Measurements from ENCODE around the gene ENC1.
"Not testable (repeated sequence)": the region's sequence is repeated elsewhere in the genome, so short reads cannot be mapped to it uniquely, and the experiment has no call there.

ENC1 gene, protein sequence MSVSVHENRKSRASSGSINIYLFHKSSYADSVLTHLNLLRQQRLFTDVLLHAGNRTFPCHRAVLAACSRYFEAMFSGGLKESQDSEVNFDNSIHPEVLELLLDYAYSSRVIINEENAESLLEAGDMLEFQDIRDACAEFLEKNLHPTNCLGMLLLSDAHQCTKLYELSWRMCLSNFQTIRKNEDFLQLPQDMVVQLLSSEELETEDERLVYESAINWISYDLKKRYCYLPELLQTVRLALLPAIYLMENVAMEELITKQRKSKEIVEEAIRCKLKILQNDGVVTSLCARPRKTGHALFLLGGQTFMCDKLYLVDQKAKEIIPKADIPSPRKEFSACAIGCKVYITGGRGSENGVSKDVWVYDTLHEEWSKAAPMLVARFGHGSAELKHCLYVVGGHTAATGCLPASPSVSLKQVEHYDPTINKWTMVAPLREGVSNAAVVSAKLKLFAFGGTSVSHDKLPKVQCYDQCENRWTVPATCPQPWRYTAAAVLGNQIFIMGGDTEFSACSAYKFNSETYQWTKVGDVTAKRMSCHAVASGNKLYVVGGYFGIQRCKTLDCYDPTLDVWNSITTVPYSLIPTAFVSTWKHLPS

DNA sequence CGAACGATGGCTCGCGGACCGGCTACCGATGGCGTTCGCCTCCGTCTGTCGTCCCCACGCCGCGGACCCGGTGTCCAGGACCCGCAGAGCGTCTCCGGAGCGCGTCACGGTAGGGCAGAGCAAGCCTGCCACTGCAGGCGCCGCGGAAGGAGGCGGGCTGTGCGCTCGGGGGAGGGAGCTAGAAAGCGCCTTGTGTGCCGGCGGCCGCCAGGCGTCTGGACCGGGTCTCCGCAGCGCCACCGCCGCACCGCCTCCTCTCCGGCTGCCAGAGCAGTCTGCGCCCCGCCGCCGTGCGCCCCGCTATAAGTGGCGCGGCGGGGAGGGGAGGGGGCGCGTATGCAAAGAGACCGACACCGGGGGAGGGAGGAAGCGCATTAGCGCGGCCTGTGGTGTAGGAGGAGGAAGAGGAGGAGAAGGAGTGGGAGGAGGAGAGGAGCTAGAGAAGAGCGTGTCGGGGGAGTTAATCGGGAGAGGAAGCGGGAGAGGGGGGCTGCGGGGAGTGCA is at the start of gene ENC1:
TSS of gene ENC1 (minus strand) at position 279 of the 504 bp plus-strand sequence. CDS start 4,243 bp downstream, outside the sequence.
- no peak for DNase-seq

DNA sequence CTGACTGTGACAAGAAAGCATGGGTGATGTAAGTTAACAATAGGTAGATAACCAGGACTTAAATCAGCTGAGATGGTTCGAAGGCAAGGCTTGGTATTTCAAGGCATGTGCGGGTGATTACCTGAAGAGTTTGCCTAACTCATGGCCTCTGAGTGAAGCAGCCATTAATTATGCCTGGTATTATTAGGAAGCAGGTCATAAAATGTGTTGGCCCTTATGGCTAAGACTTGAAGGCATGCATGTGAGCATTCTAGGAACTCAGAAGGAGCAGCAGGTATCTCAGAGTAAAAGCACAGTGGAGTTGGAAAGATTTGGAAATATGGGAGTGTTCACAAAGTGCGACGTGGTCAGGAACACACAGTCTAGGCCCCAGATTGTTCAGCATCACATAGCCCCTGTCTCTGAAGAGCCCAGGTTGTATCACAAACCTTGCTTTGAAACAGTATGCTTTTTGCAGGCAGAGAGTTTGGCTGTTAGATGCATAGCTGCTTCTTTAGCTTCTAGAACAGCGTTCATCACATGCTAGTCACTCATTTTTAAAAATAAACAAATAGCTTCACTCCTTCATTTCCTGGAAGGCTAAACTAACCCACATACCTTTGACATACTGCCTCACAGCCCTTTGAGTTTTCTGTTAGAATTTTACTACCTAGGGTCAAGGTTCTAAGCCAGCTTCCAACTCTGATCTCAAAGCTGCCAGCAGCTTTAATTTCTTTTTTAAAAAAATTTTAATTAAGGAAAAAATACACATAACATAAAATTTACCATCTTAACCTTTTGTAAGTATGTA is 46.6 kb upstream of the ENC1 start:
- no peak for DNase-seq

DNA sequence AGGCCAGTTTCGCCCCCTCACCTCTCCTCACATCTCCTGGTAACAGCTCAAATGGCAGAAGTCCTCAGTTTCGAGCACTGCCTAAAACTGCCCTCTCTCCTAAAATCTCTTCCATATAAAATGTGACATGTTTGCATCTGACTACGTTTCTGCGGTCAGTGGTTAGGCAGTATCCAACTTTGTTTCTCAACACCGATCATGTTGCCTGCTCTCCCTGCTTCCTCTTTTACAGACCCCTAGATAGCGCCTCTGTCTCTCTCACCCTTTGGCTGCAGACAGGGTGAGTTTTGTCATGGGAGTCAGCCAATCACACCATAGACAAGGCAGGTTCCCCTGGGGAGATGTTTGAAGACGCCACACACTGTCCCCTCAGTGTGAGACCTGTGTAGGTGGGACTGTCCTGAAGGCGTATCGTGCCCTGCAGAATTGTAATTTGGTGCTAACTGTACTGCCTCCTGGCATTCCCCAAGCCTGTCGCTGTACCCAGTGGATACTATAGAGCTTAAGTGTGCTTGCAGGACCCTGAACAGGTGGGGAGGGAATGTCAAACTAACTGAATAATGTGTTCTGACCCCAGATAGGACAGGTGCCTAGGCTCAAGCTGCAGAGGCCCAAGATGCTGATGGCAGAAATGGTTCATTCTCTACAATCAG is 45.6 kb upstream of the ENC1 start:
- no peak for DNase-seq

DNA sequence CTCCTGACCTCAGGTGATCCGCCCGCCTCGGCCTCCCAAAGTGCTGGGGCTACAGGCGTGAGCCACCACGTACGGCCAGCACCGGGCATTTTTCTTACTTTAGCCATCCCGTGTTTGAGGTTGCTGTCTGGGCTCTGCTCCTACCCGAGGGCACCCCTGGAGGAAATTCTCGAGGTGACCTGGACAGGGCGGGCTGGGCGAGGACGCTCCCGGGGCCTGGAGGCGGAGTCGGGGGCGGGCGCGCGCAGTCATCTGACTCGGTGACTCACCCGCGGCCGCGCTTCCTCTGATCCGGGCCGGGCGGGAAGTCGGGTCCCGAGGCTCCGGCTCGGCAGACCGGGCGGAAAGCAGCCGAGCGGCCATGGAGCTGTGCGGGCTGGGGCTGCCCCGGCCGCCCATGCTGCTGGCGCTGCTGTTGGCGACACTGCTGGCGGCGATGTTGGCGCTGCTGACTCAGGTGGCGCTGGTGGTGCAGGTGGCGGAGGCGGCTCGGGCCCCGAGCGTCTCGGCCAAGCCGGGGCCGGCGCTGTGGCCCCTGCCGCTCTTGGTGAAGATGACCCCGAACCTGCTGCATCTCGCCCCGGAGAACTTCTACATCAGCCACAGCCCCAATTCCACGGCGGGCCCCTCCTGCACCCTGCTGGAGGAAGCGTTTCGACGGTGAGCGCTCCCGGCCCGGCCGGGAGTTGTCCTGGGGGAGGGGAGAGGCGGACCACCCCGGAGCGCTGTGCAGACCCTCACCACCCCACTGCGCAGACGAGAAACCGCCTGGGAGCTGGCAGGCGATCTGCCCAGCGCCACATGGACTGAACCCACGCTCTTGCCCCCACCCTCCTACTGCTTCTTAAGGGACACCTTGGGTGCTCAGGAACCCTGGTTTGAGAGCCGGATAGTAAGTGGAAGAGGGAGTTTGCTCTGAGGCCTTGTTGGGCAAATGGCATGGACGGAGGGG is 44.6 kb upstream of the ENC1 start, which contains the start of gene HEXB:
TSS of gene HEXB (plus strand) at position 334 of the 952 bp plus-strand sequence. CDS start at position 362, 28 bp downstream.
- peak; percentile 6 for DNase-seq

DNA sequence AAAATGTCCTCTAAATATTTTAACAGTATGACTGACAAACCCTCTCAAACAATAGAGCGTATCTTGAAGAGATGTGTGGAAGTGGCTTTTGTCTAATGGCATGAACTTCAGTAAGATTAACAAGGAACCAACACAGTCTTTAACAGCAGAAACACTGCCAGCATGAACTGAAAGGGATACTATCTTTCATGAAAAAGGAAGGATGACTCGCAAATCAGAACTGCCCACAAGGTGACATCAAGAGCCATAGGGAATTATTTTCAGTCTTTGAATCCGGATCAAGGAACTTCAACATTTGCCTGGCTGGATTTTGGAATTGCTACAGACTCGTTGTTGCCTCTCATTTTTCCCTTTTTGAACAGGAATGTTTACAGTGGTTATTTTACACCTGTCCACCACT is 39.4 kb upstream of the ENC1 start:
- no peak for DNase-seq

DNA sequence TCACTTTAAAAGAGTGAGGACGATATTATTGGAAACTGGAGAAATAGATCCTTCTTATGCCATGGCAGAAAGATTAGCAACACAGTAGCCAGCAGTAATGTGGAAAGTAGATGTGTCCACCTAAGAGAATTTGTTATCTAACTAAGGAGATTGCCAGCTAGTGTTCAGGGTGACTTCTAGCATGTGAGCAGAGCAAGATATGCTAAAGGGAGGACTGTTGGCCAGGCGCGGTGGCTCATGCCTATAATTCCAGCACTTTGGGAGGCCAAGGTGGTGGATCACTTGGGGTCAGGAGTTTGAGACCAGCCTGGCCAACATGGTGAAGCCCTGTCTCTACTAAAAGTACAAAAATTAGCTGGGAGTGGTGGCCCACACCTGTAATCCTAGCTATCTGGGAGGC is 38.8 kb upstream of the ENC1 start:
- not testable (repeated sequence) for DNase-seq

DNA sequence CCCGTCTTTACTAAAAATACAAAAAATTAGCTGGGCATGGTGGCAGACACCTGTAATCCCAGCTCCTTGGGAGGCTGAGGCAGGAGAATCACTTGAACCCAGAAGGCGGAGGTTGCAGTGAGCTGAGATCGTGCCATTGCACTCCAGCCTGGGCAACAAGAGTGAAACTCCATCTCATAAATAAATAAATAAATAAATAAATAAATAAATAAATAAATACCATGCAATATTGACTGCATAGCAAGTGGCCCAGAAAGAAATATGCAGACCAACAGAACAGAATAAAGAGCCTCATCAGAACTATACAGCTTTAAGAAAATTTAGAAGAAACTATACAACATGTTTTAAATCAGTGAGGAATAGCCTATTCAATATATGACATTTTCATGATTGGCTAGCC is 37.6 kb upstream of the ENC1 start:
- DNase-seq = not testable (repeated sequence)

DNA sequence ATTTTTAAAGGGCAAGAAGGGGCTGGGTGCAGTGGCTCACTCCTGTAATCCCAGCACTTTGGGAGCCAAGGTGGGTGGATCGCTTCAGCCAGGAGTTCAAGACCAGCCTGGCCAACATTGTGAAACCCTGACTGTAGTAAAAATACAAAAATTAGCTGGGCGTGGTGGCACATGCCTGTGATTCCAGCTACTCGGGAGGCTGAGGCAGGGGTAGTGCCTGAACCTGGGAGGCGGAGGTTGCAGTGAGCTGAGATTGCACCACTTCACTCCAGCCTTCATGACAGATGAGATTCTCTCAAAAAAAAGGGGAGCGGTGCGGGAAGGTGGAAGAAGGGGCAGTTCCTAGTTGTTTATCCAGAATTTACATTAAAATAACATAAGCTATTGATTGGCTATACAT is 35.9 kb upstream of the ENC1 start:
- DNase-seq = not testable (repeated sequence)

DNA sequence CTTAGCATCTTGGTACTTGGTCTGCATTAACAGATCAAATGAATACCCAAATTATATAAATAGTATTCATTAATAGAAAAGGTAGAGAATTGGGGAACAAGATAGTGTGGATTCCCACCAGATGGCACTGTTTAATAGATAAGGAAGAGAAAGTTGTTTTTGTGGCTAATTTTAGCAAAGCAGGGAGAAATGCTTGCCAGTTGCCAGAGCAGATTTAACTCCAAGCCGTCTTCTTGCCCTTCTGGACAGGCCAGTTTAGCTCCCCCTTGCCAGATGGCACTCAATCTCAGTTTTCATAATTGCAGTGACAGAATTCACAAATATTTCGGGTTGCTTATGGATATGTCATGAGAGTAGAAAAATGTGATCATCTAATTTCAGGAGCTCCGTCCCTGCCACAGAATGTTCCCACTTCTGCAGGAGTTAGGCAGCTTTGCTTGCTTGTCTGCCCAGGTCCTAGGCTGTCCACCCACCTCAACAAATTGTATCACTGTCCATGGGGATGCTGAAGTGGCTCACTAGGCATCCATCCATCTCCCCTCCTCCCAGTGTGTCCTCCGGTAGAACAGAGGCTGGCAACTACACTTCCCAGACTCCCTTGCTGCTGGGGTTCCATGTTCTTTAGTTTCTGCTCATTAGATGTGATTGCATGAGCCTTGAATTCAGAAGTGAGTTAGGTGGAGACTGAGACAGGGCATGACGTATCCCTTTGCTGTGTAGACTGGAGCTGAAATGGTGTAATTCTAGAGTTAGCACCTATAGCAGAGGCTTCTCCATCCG is 32.7 kb upstream of the ENC1 start:
- DNase-seq = no peak

DNA sequence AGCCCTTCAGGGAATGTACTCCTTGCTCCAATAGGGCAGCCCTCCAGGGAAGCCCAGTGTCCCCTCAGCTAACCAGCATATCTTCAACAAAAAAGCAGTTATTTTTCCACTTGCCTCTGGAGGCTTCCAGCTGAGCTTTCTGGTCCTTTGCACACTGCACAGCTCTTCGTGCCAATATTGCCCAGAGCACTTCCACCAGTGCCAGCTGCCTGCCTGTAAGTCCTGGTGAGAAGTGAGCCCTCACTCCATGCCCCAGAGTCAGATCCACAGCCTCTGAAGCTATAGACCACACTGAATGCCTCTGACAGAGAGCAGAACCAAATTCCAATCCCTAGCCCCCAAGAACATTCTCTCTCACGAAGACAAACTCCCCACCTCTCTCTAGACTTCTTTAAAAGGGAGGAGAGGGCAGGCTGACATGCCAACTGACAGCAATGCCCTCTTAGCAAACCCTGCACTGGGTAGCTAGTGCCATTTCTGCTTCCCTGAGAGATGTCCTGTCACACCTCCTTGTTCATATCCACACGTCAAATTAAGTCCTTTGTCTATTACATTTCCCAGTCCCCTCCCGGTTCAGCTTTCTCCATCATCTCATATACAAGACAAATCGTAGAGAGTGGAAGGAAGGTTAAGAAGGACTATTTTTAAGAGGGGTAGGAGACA is 31.8 kb upstream of the ENC1 start:
- DNase-seq = no peak

DNA sequence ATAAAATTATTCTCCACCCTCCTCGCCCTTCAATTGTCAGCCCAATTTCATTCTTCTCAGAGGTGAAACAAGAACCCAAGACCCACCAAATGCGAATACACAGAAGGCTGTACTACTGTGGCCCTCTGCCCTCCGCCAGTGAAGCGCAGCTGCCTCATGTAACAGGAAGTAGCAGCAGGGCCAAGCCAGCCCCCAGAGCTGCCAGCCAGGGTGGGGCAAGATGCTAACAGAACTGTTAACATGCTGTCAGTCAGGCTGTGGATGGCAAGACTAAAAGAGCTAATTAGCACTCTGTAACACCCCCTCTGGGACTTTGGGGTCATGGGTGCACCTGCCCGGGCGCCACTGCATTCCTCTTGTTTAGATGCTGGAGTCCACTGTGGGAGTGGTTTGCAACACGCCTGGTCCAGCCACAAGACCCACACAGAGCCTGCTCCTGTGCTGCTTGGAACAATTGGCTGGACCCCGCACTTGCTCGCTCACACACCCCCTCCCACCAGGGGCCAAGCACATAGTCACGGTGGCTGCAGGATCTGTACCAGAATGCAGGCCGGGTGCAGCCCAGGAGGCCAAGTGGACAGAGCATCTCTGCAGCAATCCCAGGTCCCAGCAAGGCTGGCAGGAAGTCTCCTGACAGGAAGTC is 30.0 kb upstream of the ENC1 start:
- no peak for DNase-seq

DNA sequence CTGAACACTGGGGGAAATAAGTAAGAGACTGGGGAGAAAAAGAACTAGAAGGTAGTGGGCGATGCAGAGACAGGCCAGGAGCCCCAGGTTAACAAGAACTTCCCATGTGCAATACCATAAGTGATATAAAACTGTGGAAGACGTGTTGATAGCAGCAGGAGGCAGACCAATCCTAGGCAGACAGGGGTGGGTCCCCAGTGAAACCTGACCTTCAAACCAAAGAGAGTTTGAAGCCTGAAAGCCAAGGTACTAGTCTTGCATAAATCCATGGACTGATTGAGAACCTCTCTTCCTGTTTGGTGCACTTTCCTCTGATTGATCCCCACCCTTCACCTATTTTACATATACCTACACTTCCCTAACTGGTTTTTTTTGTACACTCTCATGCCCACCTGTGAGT is 29.3 kb upstream of the ENC1 start:
- no peak for DNase-seq

DNA sequence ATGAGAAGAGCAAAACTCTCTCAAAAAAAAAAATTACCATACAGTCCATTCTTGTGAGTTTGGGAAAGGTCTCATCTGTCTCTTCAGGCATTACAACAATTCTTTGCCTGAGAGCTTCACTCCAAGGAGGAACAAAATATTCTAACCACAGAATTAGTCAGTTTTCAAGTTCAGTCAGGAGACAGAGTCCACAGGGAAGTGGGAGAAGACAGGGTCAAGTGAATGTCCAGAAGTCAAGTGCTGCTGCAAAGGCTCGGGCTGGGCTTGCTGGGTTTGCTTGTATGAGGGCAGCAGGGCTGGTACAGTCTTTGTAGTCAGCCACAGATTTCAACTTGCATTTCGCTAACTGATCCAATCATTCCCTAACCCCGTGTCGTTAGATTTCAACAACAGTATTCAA is 26.9 kb upstream of the ENC1 start:
- no peak for DNase-seq

DNA sequence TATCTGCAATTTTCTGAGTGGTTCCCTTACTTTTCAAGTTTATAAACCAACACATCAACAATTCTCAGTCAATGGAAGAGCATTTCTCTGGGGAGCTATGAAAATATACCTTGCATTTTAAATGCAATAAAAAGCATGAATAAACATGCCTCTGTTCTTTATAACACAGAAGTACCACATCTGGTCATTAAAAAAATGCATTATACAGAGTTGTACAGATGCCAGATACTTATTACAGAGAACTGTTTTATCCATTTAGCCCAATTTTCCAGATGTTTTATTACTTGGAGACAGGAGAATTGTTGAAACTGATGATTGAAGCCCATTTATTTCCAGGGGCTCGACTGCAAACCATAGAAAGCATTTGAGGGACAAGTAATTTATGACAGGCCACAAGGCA is 25.3 kb upstream of the ENC1 start:
- DNase-seq = no peak

DNA sequence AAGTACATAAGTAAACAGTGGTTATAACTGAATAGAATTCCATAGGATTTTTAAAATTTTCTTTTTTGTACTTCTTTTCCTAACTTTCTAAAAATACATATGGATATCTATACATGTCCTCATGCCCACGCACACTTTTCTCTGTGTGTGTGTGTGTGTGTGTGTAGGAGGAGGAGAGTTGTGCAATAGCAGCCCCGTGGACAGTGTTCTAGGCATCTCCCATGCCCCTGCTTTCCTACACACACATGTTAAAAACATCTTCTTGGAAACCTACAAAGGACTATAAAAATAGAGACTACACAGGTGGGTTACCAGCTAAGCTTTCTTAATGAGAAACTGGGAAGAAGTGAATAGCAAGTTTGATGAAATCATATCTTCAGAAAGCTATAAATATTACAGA is 24.7 kb upstream of the ENC1 start:
- no peak for DNase-seq

DNA sequence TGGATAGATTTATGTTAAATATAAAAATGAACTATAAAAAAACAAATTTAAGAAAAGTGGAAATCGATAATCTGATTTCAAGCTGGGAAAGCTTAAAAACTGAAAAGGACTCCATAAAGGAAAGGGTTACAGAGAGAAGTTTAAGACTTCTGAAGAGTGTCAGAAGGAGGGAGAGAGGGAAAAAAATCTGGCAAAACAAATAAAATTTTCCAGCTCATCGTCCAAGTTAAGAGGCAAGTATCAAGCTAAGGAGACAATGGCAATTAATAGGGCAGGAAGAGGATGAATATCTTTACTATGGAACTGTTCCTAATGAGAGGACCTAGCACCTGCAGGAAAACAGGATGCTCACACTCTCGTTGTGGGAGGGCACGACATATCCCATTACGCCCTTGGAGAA is 24.0 kb upstream of the ENC1 start:
- no peak for DNase-seq

DNA sequence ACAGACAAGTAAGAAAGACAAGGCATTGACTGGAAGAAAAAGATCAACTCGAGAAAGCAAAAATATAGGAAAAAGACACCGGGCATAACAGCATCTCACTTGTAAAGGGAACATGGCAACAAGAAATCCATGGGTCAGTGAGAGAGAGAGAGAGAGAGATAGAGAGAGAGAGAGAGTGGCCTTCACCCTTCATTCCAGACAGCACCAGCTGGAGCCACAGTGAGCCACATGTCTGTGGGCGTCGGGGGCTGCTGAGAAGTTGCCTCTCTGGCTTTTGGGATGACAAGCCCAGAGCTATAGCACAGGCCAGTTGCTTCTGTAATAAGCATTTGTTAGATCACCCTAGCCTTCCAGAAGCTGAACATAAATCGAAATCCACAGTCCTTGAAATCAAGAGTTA is 20.3 kb upstream of the ENC1 start:
- no peak for DNase-seq

DNA sequence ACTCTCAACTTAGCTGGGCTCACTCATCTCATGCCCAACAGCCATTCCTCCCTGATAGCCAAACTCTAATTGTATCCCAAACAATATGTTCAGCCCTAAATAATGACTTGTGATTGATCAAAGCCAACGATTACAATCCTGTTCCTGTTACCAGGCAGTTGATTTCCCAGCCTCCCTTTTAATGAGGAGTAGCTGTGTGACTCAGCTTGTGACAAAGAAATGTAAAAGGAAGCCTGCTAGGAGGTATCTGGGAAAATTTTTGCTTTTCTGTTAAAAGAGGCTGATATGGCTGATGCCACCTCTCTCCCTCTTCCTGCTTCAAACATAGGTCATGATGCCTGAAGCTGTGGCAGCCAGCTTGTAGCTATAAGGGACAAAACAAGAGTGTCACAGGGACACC is 19.6 kb upstream of the ENC1 start:
- no peak for DNase-seq

DNA sequence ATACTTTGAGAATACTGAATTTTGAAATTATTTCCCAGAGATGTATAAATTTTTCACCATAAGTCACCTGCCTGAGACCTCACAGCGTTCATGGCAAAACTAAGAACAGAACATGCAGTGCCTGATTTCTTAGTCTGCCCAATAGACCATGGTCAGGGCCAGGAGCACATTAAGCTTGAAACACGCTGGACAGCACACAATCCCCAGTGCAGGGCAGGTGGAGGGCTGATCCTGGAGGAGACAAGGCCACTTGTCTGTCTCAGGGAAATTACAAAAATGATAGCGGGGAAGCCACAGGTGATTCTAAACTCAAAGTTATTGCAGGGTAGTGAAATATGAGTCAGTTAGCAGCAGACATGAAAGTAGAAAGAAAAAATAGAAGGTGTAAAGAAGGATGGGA is 18.6 kb upstream of the ENC1 start:
- DNase-seq = no peak

DNA sequence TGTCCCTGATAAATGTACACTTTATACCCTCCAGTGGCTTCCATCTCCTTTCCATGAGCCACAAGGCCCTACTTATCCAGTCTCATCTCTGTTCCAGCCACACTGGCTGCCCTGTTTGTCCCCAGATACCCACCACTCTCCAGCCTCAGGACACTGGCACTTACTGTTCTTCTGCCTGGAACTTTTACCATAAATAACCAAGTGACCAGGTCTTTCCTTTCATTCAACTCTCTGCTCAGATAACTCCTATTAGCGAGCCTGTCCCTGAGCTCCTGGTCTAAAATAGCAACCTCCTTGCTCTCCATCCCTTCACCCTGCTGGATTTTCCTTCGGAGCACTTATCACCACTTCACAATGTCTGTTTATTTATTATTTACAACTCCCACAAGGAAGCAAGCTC is 16.6 kb upstream of the ENC1 start:
- DNase-seq = no peak

Data from NCI-H2107 (cell line).